Esophagus squamous epithelium (tissue), 4 donors: ENCODE data around the gene FGGY.

ENCODE experiments used
- POLR2A ChIP-seq, 4 donors: fragments of 450-650 bp; IDR thresholded peaks; one replicate each; pipeline ENCODE4 v1.6.1; 2017; ENCODE audit warnings: antibody characterized with exemption in 4 of 4, mild to moderate bottlenecking in 4 of 4, moderate library complexity in 3 of 4
- TF ChIP-seq, protein P1 (sequence below), 6 experiments: fragments of 450-650 bp in 4 of 6; fragments of 200-600 bp in 2 of 6; sonication (generic) in 2 of 6; IDR thresholded peaks; one replicate each; pipeline ENCODE4 v1.5.1; 2016 to 2019; ENCODE audit warnings: antibody characterized with exemption in 6 of 6, mild to moderate bottlenecking in 4 of 6, moderate library complexity in 4 of 6

DNA sequence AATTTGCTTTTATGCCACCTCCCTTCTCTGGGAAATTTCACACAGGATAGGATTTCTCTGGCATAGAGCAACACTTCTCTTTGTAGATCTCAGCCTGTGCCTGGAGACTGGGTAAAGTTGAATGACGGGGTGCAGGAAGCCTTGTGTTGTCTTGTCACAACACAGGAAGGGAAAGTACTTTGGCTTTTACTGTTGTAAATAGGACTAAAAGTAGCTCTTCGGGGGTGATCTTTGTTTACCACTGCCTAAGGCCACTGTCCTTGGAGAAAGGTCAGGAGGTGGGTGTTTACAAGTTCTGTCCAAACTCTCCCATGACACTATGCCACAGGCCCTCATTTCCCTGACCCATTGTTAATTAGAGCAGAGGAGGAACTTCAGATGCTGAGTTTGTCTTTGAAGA lies 139.7 kb downstream of the FGGY start:
- TF ChIP-seq, protein P1, sequence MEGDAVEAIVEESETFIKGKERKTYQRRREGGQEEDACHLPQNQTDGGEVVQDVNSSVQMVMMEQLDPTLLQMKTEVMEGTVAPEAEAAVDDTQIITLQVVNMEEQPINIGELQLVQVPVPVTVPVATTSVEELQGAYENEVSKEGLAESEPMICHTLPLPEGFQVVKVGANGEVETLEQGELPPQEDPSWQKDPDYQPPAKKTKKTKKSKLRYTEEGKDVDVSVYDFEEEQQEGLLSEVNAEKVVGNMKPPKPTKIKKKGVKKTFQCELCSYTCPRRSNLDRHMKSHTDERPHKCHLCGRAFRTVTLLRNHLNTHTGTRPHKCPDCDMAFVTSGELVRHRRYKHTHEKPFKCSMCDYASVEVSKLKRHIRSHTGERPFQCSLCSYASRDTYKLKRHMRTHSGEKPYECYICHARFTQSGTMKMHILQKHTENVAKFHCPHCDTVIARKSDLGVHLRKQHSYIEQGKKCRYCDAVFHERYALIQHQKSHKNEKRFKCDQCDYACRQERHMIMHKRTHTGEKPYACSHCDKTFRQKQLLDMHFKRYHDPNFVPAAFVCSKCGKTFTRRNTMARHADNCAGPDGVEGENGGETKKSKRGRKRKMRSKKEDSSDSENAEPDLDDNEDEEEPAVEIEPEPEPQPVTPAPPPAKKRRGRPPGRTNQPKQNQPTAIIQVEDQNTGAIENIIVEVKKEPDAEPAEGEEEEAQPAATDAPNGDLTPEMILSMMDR (IDR thresholded peaks at IDR 0.05): no peak
- TF ChIP-seq POLR2A (IDR thresholded peaks at IDR 0.05): no peak
